ENCODE data around the gene CHMP6. TPM values are rescaled to one million over a fixed set of nuclear protein-coding genes. Genes with fewer than 3 reads are reported as not detected.

Gene CHMP6
- total RNA-seq, 2 donors from 2014 or later = 10.4 to 32.3 TPM

DNA sequence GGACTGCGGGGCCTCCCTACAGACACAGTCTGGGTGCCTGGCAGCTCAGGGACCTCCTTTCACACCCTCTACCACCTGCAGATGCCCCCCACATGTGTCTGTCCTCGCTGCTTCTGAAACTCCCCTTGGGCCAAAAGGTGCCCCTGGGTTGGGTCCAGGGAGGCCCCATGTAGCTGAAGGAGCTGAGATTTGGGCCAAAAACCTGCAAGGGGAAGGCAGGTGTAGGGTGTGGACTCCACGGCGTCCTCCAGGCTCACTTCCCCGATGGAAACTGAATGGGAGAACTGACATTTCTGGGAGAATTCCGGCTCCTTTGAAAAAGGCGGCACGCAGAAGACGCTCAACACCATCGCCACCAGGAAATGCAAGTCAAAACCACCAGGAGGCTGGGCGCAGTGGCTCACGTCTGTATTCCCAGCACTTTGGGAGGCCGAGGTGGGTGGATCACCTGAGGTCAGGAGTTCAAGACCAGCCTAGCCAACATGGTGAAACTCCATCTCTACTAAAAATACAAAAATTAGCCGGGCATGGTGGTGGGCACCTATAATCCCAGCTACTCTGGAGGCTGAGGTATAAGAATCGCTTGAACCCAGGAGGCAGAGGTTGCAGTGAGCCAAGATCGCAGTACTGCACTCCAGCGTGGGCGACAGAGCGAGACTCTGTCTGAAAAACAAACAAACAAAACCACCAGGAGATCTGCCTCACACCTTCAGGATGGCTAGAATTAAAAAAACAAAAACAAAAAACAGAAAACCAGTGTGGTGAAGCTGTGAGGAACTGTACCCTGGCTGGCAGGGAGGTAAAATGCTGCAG lies 30.1 kb downstream of the CHMP6 start:
- no peak for DNase-seq
- TF ChIP-seq, protein P1, sequence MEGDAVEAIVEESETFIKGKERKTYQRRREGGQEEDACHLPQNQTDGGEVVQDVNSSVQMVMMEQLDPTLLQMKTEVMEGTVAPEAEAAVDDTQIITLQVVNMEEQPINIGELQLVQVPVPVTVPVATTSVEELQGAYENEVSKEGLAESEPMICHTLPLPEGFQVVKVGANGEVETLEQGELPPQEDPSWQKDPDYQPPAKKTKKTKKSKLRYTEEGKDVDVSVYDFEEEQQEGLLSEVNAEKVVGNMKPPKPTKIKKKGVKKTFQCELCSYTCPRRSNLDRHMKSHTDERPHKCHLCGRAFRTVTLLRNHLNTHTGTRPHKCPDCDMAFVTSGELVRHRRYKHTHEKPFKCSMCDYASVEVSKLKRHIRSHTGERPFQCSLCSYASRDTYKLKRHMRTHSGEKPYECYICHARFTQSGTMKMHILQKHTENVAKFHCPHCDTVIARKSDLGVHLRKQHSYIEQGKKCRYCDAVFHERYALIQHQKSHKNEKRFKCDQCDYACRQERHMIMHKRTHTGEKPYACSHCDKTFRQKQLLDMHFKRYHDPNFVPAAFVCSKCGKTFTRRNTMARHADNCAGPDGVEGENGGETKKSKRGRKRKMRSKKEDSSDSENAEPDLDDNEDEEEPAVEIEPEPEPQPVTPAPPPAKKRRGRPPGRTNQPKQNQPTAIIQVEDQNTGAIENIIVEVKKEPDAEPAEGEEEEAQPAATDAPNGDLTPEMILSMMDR (IDR thresholded peaks at IDR 0.05) = no peak
- no peak for TF ChIP-seq POLR2A (IDR thresholded peaks at IDR 0.05)
- intact Hi-C loops (cut with DNase I) = no loop called here
- Histone ChIP-seq H3K27me3 (peaks cover 0 to 14% of the 10 kb centered on the region in 2 donors), H3K36me3 (replicated peaks in 1 of 2; ENCODE audit: insufficient read depth in 1 of 2, low read depth in 2 of 2) (no peaks in the 10 kb centered on the region), H3K4me3 (no peak overlapping the region), H3K27ac (no peak overlapping the region), H3K9me3 (no peaks in the 10 kb centered on the region), H3K4me1 (peaks cover 1% of the 10 kb centered on the region)
- no peak for ATAC-seq
- WGBS, 2 donors = 84 to 87% methylated on average over 17 to 18 of the region's 19 CpGs

DNA sequence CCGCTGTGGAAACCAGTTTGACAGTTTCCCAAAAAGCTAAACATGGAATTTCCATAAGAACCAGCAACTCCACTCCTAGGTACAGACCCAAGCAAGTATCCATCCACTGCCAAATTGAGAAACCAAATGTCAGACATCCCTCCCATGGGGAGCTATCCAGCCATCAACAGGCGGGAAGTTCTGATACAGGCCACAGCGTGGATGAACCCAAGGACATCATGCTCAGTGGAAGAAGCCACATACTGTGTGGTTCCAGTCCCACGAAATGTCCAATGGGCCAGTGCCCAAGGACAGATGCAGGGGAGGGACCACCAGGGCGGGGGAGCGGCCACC lies 30.7 kb downstream of the CHMP6 start:
- TF ChIP-seq POLR2A (IDR thresholded peaks at IDR 0.05) = no peak
- WGBS, 2 donors = 72 to 83% methylated on average over 4 of the region's 6 CpGs
- ATAC-seq = no peak
- no peak overlapping the region for H3K27ac ChIP-seq
- no peaks in the 10 kb centered on the region for H3K9me3 ChIP-seq
- no peak for DNase-seq
- no peak overlapping the region for H3K4me3 ChIP-seq
- peaks cover 7% of the 10 kb centered on the region for H3K4me1 ChIP-seq
- intact Hi-C loops (cut with DNase I) = no loop called here
- peaks cover 0 to 14% of the 10 kb centered on the region in 2 donors for H3K27me3 ChIP-seq
- H3K36me3 ChIP-seq (replicated peaks in 1 of 2; ENCODE audit: insufficient read depth in 1 of 2, low read depth in 2 of 2) = no peaks in the 10 kb centered on the region

DNA sequence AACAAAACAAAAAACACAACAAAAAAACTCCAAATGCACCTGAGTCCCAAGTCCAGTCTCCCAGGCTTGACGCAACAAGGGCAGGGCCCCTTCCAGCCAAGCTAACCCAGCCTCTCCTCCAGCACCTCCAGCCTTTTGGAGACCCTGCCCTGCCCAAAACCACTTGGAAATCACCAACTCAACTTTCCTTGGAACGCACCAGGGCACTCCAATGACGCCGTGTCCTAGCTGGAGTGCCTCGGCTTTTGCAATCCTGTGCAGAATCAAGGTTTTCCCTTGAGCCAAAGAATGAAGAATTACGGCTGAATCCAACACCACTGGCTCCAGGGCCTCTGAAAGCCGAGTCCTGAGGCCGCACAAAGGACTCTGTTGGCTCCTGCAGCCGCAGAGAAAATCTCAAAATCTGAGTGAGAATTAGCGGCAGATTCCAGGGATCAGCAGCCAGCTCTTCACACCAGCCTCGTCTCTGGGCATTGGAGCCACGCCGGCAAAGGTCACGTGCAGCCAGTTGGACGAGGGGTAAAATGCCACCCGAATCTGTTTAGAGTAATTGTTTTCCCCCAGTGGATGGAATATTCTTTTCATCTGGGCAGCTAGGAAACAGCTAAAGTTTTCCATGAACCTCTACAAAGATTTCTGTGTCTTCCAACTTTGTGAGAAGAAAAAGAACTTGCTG lies 33.6 kb downstream of the CHMP6 start:
- ATAC-seq = no peak
- TF ChIP-seq, protein P1 (IDR thresholded peaks at IDR 0.05) = no peak
- TF ChIP-seq POLR2A (IDR thresholded peaks at IDR 0.05) = no peak
- DNase-seq = no peak
- Histone ChIP-seq H3K4me3 (no peak overlapping the region), H3K36me3 (replicated peaks in 1 of 2; ENCODE audit: insufficient read depth in 1 of 2, low read depth in 2 of 2) (no peaks in the 10 kb centered on the region), H3K9me3 (no peaks in the 10 kb centered on the region), H3K4me1 (peaks cover 23% of the 10 kb centered on the region), H3K27me3 (peaks cover 0 to 14% of the 10 kb centered on the region in 2 donors), H3K27ac (no peak overlapping the region)
- intact Hi-C loops (cut with DNase I) = no loop called here
- 64 to 68% methylated on average over 16 of the region's 16 CpGs for WGBS, 2 donors

DNA sequence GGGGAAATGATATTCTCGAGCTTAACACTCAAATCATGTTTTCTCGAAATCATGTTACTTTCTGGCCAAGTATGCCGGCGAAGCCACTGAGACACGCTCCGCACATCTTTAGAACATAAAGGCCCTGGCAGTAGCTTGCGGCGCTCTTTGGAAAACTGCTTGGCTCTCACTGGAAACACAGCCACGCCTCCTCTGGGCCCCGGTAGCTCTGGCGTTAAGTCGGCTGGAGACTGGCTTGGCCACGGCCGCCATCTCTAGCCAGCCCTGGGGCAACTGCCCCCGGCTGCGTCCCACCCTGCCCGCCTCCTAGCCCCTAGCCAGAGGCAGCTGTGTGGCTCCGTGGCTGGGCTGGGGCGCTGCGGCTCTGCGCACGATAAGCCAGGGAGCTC lies 34.1 kb downstream of the CHMP6 start:
- intact Hi-C loops (cut with DNase I) = loop anchor here (2.0 kb wide), 1 partner anchor 77 kb away; no protein-coding TSS in a partner anchor
- ATAC-seq (no peak), DNase-seq (no peak)
- Histone ChIP-seq H3K4me3 (no peak overlapping the region), H3K27ac (no peak overlapping the region), H3K4me1 (peaks cover 26% of the 10 kb centered on the region), H3K27me3 (peaks cover 0 to 14% of the 10 kb centered on the region in 2 donors), H3K36me3 (replicated peaks in 1 of 2; ENCODE audit: insufficient read depth in 1 of 2, low read depth in 2 of 2) (no peaks in the 10 kb centered on the region), H3K9me3 (no peaks in the 10 kb centered on the region)
- no peak for TF ChIP-seq POLR2A (IDR thresholded peaks at IDR 0.05)
- TF ChIP-seq, protein P1 (IDR thresholded peaks at IDR 0.05) = no peak
- WGBS, 2 donors = 70 to 72% methylated on average over 7 to 18 of the region's 22 CpGs

- Histone ChIP-seq H3K27me3 (peaks cover 0 to 14% of the 10 kb centered on the region in 2 donors), H3K9me3 (no peaks in the 10 kb centered on the region), H3K36me3 (replicated peaks in 1 of 2; ENCODE audit: insufficient read depth in 1 of 2, low read depth in 2 of 2) (no peaks in the 10 kb centered on the region), H3K4me3 (no peak overlapping the region), H3K27ac (no peak overlapping the region), H3K4me1 (peaks cover 33% of the 10 kb centered on the region)
- 45 to 59% methylated on average over 19 to 31 of the region's 31 CpGs for WGBS, 2 donors
- TF ChIP-seq, protein P1 (IDR thresholded peaks at IDR 0.05) = no peak
- TF ChIP-seq POLR2A (IDR thresholded peaks at IDR 0.05) = no peak
- no peak for ATAC-seq
- intact Hi-C loops (cut with DNase I) = loop anchor here (2.0 kb wide), 1 partner anchor 76 kb away; no protein-coding TSS in a partner anchor
- no peak for DNase-seq
Measured at GRCh38 chr17:81026266-81027036, 34.8 kb downstream of the CHMP6 start.
